ENCODE measurements around the gene OR2A14. TPM values are rescaled to one million over a fixed set of nuclear protein-coding genes. Genes with fewer than 3 reads are reported as not detected.

Gene OR2A14
- total and polyA plus RNA-seq, 2 donors (not counting 1 experiment from before 2014, with no cell fraction given), result not detected

DNA sequence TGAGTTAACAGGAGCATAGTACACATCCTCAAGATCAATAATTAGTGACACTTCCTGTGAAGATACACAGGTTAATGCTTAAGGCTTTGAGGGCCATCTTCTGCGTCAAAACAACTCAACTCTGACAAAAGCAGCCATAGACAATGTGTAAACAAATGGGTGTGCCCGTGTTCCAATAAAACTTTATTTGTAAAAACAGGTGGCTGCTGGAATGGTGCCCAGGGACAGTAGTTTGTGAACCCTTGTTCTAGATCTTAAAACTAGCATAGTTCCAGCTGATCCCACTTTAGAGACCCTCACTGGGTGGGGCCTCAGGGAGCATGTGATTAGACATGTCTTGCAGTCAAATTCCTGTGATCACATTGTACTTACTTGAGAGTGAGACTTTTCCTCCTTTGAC is 7.8 kb downstream of the OR2A14 start:
- Mint-ChIP-seq H3K4me1 (no peaks in the 10 kb centered on the region), H3K4me3 (no peak overlapping the region), H3K9me3 (ENCODE audit: insufficient read depth) (no peaks in the 10 kb centered on the region), H3K27ac (no peak overlapping the region), H3K27me3 (peaks cover 6% of the 10 kb centered on the region)
- Histone ChIP-seq H3K27me3 (replicated peaks in 1 of 4; ENCODE audit: control extremely low read depth in 1 of 4, control insufficient read depth in 3 of 4, insufficient read depth in 4 of 4, low read length in 3 of 4) (no peaks in the 10 kb centered on the region), H3K27ac (ENCODE audit: low read length in 2 of 2) (no peak overlapping the region), H4K20me1 (ENCODE audit: control insufficient read depth, insufficient read depth, low read length, poor library complexity, severe bottlenecking) (no peaks in the 10 kb centered on the region), H3K4me1 (ENCODE audit: control insufficient read depth in 2 of 2, insufficient read depth in 2 of 2, low read length in 2 of 2) (no peaks in the 10 kb centered on the region), H3K79me2 (ENCODE audit: control insufficient read depth, insufficient read depth, low read length) (no peaks in the 10 kb centered on the region), H3K4me3 (ENCODE audit: control extremely low read depth in 1 of 5, extremely low read depth in 1 of 5, insufficient read depth in 1 of 5, low read depth in 2 of 5, low read length in 4 of 5) (no peak overlapping the region), H3K36me3 (replicated peaks in 1 of 2; ENCODE audit: control extremely low read depth in 1 of 2, control insufficient read depth in 1 of 2, extremely low read depth in 1 of 2, insufficient read depth in 2 of 2, low read length in 1 of 2) (no peaks in the 10 kb centered on the region), H3K9me3 (ENCODE audit: control extremely low read depth in 1 of 3, control insufficient read depth in 2 of 3, insufficient read depth in 1 of 3, low read length in 2 of 3) (no peaks in the 10 kb centered on the region), H3K4me2 (replicated peaks; ENCODE audit: low read depth, low read length, poor library complexity, severe bottlenecking) (no peak overlapping the region), H2AFZ (ENCODE audit: insufficient read depth, low read depth, low read length, poor library complexity, severe bottlenecking) (no peak overlapping the region), H3K9ac (ENCODE audit: low read length) (no peak overlapping the region)
- intact Hi-C loops (cut with micrococcal nuclease), result no loop called here
- ChIA-PET CTCF (no interaction called here), POLR2A (no interaction called here)
- no peak for TF ChIP-seq EZH2 (IDR thresholded peaks at IDR 0.05; ENCODE audit: borderline replicate concordance, insufficient read depth, low read depth, low read length, poor library complexity, severe bottlenecking)
- TF ChIP-seq, protein P1, sequence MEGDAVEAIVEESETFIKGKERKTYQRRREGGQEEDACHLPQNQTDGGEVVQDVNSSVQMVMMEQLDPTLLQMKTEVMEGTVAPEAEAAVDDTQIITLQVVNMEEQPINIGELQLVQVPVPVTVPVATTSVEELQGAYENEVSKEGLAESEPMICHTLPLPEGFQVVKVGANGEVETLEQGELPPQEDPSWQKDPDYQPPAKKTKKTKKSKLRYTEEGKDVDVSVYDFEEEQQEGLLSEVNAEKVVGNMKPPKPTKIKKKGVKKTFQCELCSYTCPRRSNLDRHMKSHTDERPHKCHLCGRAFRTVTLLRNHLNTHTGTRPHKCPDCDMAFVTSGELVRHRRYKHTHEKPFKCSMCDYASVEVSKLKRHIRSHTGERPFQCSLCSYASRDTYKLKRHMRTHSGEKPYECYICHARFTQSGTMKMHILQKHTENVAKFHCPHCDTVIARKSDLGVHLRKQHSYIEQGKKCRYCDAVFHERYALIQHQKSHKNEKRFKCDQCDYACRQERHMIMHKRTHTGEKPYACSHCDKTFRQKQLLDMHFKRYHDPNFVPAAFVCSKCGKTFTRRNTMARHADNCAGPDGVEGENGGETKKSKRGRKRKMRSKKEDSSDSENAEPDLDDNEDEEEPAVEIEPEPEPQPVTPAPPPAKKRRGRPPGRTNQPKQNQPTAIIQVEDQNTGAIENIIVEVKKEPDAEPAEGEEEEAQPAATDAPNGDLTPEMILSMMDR (IDR thresholded peaks at IDR 0.05), result no peak
- DNase-seq (no peak), ATAC-seq (ENCODE audit: low read depth) (no peak)
- 100% methylated on average over 1 of the region's 2 CpGs for WGBS (ENCODE audit: insufficient coverage)

DNA sequence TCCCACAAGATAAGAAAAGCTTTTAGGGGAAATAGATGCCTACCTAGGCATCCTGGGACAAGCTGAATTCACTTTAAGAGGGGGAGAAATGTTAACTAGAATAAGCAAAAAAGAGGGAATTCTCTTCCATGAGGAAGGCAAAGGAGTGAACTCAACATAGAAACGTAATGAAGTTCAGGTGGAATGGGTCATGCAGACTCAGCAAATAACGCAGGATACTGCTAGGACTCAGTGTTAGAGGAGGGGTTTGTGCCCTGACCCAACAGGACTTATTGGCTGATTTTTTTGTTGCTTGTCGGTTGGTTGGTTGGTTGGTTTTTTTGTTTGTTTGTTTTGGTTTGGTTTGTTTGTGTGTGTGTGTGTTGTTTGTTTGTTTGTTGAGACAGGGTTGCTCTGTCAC is 9.3 kb downstream of the OR2A14 start:
- Mint-ChIP-seq H3K27me3 (peaks cover 6% of the 10 kb centered on the region), H3K27ac (no peak overlapping the region), H3K9me3 (ENCODE audit: insufficient read depth) (no peaks in the 10 kb centered on the region), H3K4me3 (no peak overlapping the region), H3K4me1 (no peaks in the 10 kb centered on the region)
- H3K4me1 ChIP-seq (ENCODE audit: control insufficient read depth in 2 of 2, insufficient read depth in 2 of 2, low read length in 2 of 2), result no peaks in the 10 kb centered on the region
- H3K4me3 ChIP-seq (ENCODE audit: control extremely low read depth in 1 of 5, extremely low read depth in 1 of 5, insufficient read depth in 1 of 5, low read depth in 2 of 5, low read length in 4 of 5), result no peak overlapping the region
- H2AFZ ChIP-seq (ENCODE audit: insufficient read depth, low read depth, low read length, poor library complexity, severe bottlenecking), result no peak overlapping the region
- H3K9ac ChIP-seq (ENCODE audit: low read length), result no peak overlapping the region
- H3K4me2 ChIP-seq (replicated peaks; ENCODE audit: low read depth, low read length, poor library complexity, severe bottlenecking), result no peak overlapping the region
- POLR2A ChIA-PET, result no interaction called here
- intact Hi-C loops (cut with micrococcal nuclease), result no loop called here
- DNase-seq (no peak), ATAC-seq (ENCODE audit: low read depth) (no peak)
- H3K27ac ChIP-seq (ENCODE audit: low read length in 2 of 2), result no peak overlapping the region
- CTCF ChIA-PET, result no interaction called here
- no peak for TF ChIP-seq EZH2 (IDR thresholded peaks at IDR 0.05; ENCODE audit: borderline replicate concordance, insufficient read depth, low read depth, low read length, poor library complexity, severe bottlenecking)
- TF ChIP-seq, protein P1 (IDR thresholded peaks at IDR 0.05), result no peak
- no peaks in the 10 kb centered on the region for H3K79me2 ChIP-seq (ENCODE audit: control insufficient read depth, insufficient read depth, low read length)
- no peaks in the 10 kb centered on the region for H3K36me3 ChIP-seq (replicated peaks in 1 of 2; ENCODE audit: control extremely low read depth in 1 of 2, control insufficient read depth in 1 of 2, extremely low read depth in 1 of 2, insufficient read depth in 2 of 2, low read length in 1 of 2)
- H3K27me3 ChIP-seq (replicated peaks in 1 of 4; ENCODE audit: control extremely low read depth in 1 of 4, control insufficient read depth in 3 of 4, insufficient read depth in 4 of 4, low read length in 3 of 4), result peaks cover 0 to 2% (median 0%) of the 10 kb centered on the region in 4 experiments
- 86% methylated on average over 2 of the region's 3 CpGs for WGBS (ENCODE audit: insufficient coverage)
- no peaks in the 10 kb centered on the region for H4K20me1 ChIP-seq (ENCODE audit: control insufficient read depth, insufficient read depth, low read length, poor library complexity, severe bottlenecking)
- H3K9me3 ChIP-seq (ENCODE audit: control extremely low read depth in 1 of 3, control insufficient read depth in 2 of 3, insufficient read depth in 1 of 3, low read length in 2 of 3), result no peaks in the 10 kb centered on the region
